Activated naive CD4-positive, alpha-beta T cell treated with anti-CD3 and anti-CD28 coated beads, Interleukin-2, amount 50 U/mL, for 72 hours (primary cell): Measurements from ENCODE around the gene OLFM3. TPM values are rescaled to one million over a fixed set of nuclear protein-coding genes. Genes with fewer than 3 reads are reported as not detected.

ENCODE experiments used
- ATAC-seq, 2 donors: fragments of 150-1000 bp; cut with Tn5 transposase; 2 replicates each; pipeline ENCODE4 v1.10.0; 2021; ENCODE audit warnings: mild to moderate bottlenecking in 2 of 2, moderate library complexity in 2 of 2
- DNase-seq, 2 donors: peaks; one replicate each; pipeline ENCODE4 v3.0.0; 2021 to 2022; ENCODE audit warnings: low spot score in 2 of 2
- H3K27ac Mint-ChIP-seq, 2 donors: one replicate each; pipeline ENCODE4 v1.8.0; 2022; ENCODE audit warnings: mild to moderate bottlenecking in 2 of 2, mixed read lengths in 2 of 2
- H3K36me3 Mint-ChIP-seq, 2 donors: one replicate each; pipeline ENCODE4 v1.8.0; 2022; ENCODE audit warnings: mixed read lengths in 2 of 2
- H3K9me3 Mint-ChIP-seq, 2 donors: one replicate each; pipeline ENCODE4 v1.8.0; 2022; ENCODE audit warnings: mixed read lengths in 2 of 2
- total RNA-seq, 2 donors: library from RNA; stranded (reverse); gene quantifications; one replicate each; pipeline ENCODE4 v1.2.3, GENCODE V29; 2022

The OLFM3 gene
- total RNA-seq, 2 donors from 2014 or later, result not detected

GRCh38 chr1:101816262-101816661, 180.5 kb downstream of the OLFM3 start:
- H3K27ac Mint-ChIP-seq, result no peak overlapping the region
- no peak for DNase-seq
- peaks cover 0 to 3% of the 10 kb centered on the region in 2 donors for H3K9me3 Mint-ChIP-seq
- no peaks in the 10 kb centered on the region for H3K36me3 Mint-ChIP-seq
- no peak for ATAC-seq

- no peaks in the 10 kb centered on the region for H3K9me3 Mint-ChIP-seq
- no peaks in the 10 kb centered on the region for H3K36me3 Mint-ChIP-seq
- DNase-seq (no peak), ATAC-seq (no peak)
- no peak overlapping the region for H3K27ac Mint-ChIP-seq
Measured at GRCh38 chr1:101798417-101798816, 198.3 kb downstream of the OLFM3 start.

DNA sequence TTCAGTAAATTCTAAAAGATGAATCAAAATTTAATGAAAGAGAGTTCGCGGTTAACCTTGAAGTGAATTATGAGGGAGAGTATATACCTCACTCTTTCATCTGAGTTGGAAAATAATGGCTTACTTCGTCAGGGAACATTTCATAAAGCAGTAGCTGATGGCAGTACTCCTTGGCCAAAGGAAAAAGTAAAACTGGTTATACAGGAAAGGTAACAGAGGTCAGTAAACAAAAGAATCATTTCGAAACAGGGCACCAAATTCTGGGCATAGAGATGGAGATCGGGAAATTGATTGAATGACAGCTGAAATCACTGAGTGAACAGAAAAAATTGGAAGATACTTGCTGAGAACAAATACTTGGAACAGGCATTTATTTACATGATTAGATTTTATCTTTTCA, 199.0 kb downstream of the OLFM3 start:
- no peaks in the 10 kb centered on the region for H3K36me3 Mint-ChIP-seq
- DNase-seq, result no peak
- no peak overlapping the region for H3K27ac Mint-ChIP-seq
- no peaks in the 10 kb centered on the region for H3K9me3 Mint-ChIP-seq
- ATAC-seq, result no peak

GRCh38 chr1:101781201-101781831, 215.4 kb downstream of the OLFM3 start:
- H3K27ac Mint-ChIP-seq, result no peak overlapping the region
- DNase-seq (no peak), ATAC-seq (no peak)
- H3K36me3 Mint-ChIP-seq, result no peaks in the 10 kb centered on the region
- H3K9me3 Mint-ChIP-seq, result no peaks in the 10 kb centered on the region

DNA sequence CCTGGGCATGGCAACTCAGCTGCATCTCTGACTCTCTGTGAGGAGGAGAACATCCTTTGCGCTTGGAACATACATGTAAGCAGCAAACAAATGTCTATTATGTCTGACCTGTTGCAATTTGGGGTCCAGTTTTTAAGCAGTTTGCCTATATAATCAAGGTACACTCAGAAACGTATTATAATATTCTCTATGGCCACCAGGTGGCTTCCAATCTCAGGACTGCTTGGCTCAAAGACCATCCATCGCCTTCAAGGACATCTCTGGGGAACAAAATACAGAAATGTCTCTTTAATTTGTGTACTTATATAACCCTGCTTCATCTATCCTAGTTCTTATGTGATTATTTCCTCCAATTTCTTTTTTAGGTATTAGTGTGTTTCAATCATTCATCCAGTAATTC, 227.2 kb downstream of the OLFM3 start:
- H3K27ac Mint-ChIP-seq, result no peak overlapping the region

DNA sequence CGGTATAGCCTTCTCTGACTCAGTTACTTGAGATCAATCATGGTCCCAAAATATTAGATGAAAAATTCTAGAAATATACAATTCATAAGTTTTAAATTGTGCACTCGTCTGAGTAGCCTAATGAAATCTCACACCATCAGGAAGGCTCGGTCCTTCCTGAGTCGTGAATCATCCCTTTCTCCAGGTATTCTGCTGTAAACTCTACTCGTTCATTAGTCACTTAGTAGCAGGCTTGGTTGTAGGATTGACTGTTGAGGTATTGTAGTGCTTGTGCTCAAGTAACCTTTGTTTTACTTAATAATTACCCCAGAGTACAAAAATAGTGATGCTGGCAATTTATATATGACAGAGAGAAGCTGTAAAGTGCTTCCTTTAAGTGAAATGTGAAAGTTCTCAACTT, 238.7 kb downstream of the OLFM3 start:
- Mint-ChIP-seq H3K36me3 (no peaks in the 10 kb centered on the region), H3K9me3 (no peaks in the 10 kb centered on the region), H3K27ac (no peak overlapping the region)
- DNase-seq (no peak), ATAC-seq (no peak)

More for the DNA sequence above, 227.2 kb downstream of the OLFM3 start:
- H3K36me3 Mint-ChIP-seq, result no peaks in the 10 kb centered on the region
- ATAC-seq, result peak in 1 of 2 donors; percentile 34
- no peaks in the 10 kb centered on the region for H3K9me3 Mint-ChIP-seq
- no peak for DNase-seq

DNA sequence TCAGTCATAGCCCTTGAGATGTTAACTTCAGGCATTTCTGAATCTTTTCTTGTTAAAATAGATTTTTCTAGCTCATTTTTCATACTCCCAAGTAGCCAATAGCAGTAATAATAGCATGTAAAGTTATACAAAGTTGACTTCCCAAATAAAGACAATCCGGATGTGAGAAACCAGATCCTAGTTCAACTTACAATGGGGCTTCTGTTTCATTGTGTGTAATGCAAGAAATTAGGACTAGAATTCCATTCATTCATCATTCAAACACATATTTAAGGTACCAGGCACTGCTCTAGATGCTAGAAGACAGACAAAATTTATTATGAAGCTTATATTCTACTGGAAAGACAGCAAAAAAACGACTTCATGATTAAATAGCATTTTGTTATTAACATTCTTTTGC, 240.3 kb downstream of the OLFM3 start:
- DNase-seq (no peak), ATAC-seq (no peak)
- Mint-ChIP-seq H3K9me3 (no peaks in the 10 kb centered on the region), H3K36me3 (no peaks in the 10 kb centered on the region), H3K27ac (no peak overlapping the region)
